Neural cell (in vitro differentiated cells): ENCODE data around the gene PEA15. TPM values are rescaled to one million over a fixed set of nuclear protein-coding genes. Genes with fewer than 3 reads are reported as not detected.

Experiments used
- H2AFZ ChIP-seq: fragments of 200-600, 300-800 bp; sonication (generic), shearing (Covaris generic); 2 replicates; pipeline ENCODE4 v1.6.0; 2014; ENCODE audit warnings: low read depth, mild to moderate bottlenecking, antibody characterized with exemption, low read length, moderate library complexity
- H3F3A ChIP-seq: fragments of 200-600 bp; shearing (Covaris generic); 2 replicates; pipeline ENCODE4 v1.6.1; 2016; ENCODE audit warnings: mild to moderate bottlenecking, moderate library complexity, mixed read lengths, antibody characterized with exemption, low read length; ENCODE audit not compliant: insufficient read depth, poor library complexity, severe bottlenecking
- H3K27ac ChIP-seq: fragments of 200-600, 300-800 bp; sonication (generic), shearing (Covaris generic); 2 replicates; pipeline ENCODE4 v1.5.1; 2014; ENCODE audit warnings: mild to moderate bottlenecking, low read length, moderate library complexity
- H3K27me3 ChIP-seq: fragments of 300-800, 200-600 bp; sonication (generic), shearing (Covaris generic); 2 replicates; pipeline ENCODE4 v1.6.0; 2014; ENCODE audit warnings: mild to moderate bottlenecking, low read depth, low read length, moderate library complexity; ENCODE audit not compliant: insufficient read depth
- H3K36me3 ChIP-seq: fragments of 300-800, 200-600 bp; sonication (generic), shearing (Covaris generic); 2 replicates; pipeline ENCODE4 v1.5.1; 2014; ENCODE audit warnings: mild to moderate bottlenecking, antibody characterized with exemption, low read length, moderate library complexity; ENCODE audit not compliant: insufficient read depth
- H3K4me2 ChIP-seq: fragments of 300-800, 200-600 bp; sonication (generic), shearing (Covaris generic); 2 replicates; pipeline ENCODE4 v1.6.0; 2014; ENCODE audit warnings: mild to moderate bottlenecking, low read length
- H3K4me3 ChIP-seq: fragments of 300-800, 200-600 bp; sonication (generic), shearing (Covaris generic); 2 replicates; pipeline ENCODE4 v1.5.1; 2014; ENCODE audit warnings: mild to moderate bottlenecking, low read length, moderate library complexity
- H3K79me2 ChIP-seq: fragments of 200-600 bp; shearing (Covaris generic); replicated peaks from 2 replicates; pipeline ENCODE4 v1.6.0; 2014; ENCODE audit warnings: mild to moderate bottlenecking, low read length, moderate library complexity; ENCODE audit not compliant: insufficient read depth
- H3K9ac ChIP-seq: fragments of 300-800, 200-600 bp; sonication (generic), shearing (Covaris generic); 2 replicates; pipeline ENCODE4 v1.6.1; 2016; ENCODE audit warnings: mild to moderate bottlenecking, low read length, mixed read lengths
- H3K9me2 ChIP-seq: fragments of 200-600 bp; shearing (Covaris generic); 2 replicates; pipeline ENCODE4 v1.6.1; 2016; ENCODE audit warnings: mild to moderate bottlenecking, low read length, mixed read lengths; ENCODE audit not compliant: insufficient read depth
- H3K9me3 ChIP-seq: fragments of 200-600, 300-800 bp; sonication (generic), shearing (Covaris generic); 2 replicates; pipeline ENCODE4 v1.6.1; 2016; ENCODE audit warnings: mild to moderate bottlenecking, mixed run types, low read length, moderate library complexity, mixed read lengths
- H4K20me1 ChIP-seq: fragments of 200-600 bp; shearing (Covaris generic); 2 replicates; pipeline ENCODE4 v1.6.1; 2016; ENCODE audit warnings: mild to moderate bottlenecking, mixed run types; ENCODE audit not compliant: insufficient read depth
- CTCF ChIP-seq: fragments of 450-650 bp; IDR thresholded peaks from 2 replicates; pipeline ENCODE4 v1.5.1; 2014; ENCODE audit warnings: antibody characterized with exemption, mild to moderate bottlenecking, moderate library complexity; ENCODE audit not compliant: poor library complexity, severe bottlenecking
- EP300 ChIP-seq: fragments of 450-650 bp; conservative IDR thresholded peaks from 2 replicates; pipeline ENCODE4 v1.6.1; 2014; ENCODE audit warnings: antibody characterized with exemption, mild to moderate bottlenecking, moderate library complexity; ENCODE audit not compliant: poor library complexity, severe bottlenecking
- EZH2 ChIP-seq: fragments of 200-600, 300-800 bp; shearing (Covaris generic), sonication (generic); IDR thresholded peaks from 2 replicates; pipeline ENCODE4 v1.6.1; 2014; ENCODE audit warnings: antibody characterized with exemption, low read length, borderline replicate concordance, mild to moderate bottlenecking; ENCODE audit not compliant: insufficient read depth, poor library complexity, severe bottlenecking
- MXI1 ChIP-seq: fragments of 450-650 bp; conservative IDR thresholded peaks from 2 replicates; pipeline ENCODE4 v1.6.1; 2014; ENCODE audit warnings: antibody characterized with exemption, mild to moderate bottlenecking; ENCODE audit not compliant: poor library complexity, severe bottlenecking
- POLR2AphosphoS5 ChIP-seq: IDR thresholded peaks from 2 replicates; pipeline ENCODE4 v1.6.1; 2012
- RAD21 ChIP-seq: fragments of 450-650 bp; conservative IDR thresholded peaks from 2 replicates; pipeline ENCODE4 v1.6.1; 2014; ENCODE audit warnings: antibody characterized with exemption, mild to moderate bottlenecking, moderate library complexity
- REST ChIP-seq: IDR thresholded peaks from 2 replicates; pipeline ENCODE4 v1.6.1; 2012; ENCODE audit warnings: borderline replicate concordance
- SMC3 ChIP-seq: fragments of 450-650 bp; conservative IDR thresholded peaks from 2 replicates; pipeline ENCODE4 v1.6.1; 2014; ENCODE audit warnings: antibody characterized with exemption, mild to moderate bottlenecking, moderate library complexity; ENCODE audit not compliant: poor library complexity
- TAF1 ChIP-seq: IDR thresholded peaks from 2 replicates; pipeline ENCODE4 v1.6.1; 2012; ENCODE audit warnings: low read depth
- polyA plus RNA-seq: library from polyadenylated mRNA; depleted of rRNA; stranded (reverse); fragments of >200 nt; gene quantifications from 2 replicates; pipeline ENCODE4 v1.2.3, GENCODE V29; 2014

The PEA15 gene
- polyA plus RNA-seq, 1 donor from 2014 or later: 46.4 TPM

DNA sequence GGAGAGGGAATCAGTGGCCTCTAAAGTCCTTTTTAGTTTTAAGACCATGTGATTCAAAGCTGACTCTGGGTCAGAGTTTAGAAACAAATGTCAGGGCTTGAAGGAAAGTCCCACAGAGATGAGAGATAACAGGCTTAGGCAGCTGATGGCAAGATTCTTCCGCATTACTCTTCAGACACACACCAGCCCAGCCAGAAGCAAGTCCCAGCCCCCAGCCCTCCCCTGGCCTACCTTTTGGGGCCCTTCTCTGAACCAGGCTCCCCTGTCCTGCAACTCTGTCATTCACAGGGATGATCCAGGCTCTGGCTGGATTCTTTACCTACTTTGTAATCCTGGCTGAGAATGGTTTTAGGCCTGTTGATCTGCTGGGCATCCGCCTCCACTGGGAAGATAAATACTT lies 28.0 kb upstream of the PEA15 start:
- no peaks in the 10 kb centered on the region for H4K20me1 ChIP-seq
- H3K4me2 ChIP-seq: no peak overlapping the region
- TF ChIP-seq SMC3 (no peak), TAF1 (no peak), MXI1 (no peak), POLR2AphosphoS5 (no peak), RAD21 (no peak)
- H2AFZ ChIP-seq: no peak overlapping the region
- no peak overlapping the region for H3K27ac ChIP-seq
- no peaks in the 10 kb centered on the region for H3K36me3 ChIP-seq
- no peaks in the 10 kb centered on the region for H3F3A ChIP-seq
- no peaks in the 10 kb centered on the region for H3K9me3 ChIP-seq
- H3K9ac ChIP-seq: no peak overlapping the region
- H3K79me2 ChIP-seq: no peaks in the 10 kb centered on the region
- H3K9me2 ChIP-seq: no peaks in the 10 kb centered on the region
- H3K4me3 ChIP-seq: no peak overlapping the region
- H3K27me3 ChIP-seq: no peaks in the 10 kb centered on the region

DNA sequence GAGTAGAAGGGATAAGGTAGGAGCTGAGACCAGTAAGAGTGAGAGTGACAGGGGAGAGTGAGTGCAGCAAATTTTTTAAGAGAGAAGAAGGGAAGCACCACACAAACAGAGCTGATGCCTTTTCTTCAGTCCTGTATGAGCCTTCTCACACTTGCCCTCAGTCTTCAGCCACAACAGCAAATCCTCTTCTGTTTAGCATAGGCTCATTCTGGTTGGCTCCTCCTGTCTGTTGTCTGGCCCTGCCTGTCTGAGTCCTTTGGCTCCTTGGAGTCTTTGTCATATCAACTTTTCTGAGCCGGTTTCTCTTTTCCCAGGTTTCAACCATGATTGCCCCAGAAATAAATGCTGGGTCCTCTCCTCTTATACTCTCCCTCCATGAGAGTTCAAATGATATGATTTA lies 27.5 kb upstream of the PEA15 start:
- Histone ChIP-seq H3K9me2 (no peaks in the 10 kb centered on the region), H3K9me3 (no peaks in the 10 kb centered on the region), H3K4me3 (no peak overlapping the region), H3K4me2 (no peak overlapping the region), H3K36me3 (no peaks in the 10 kb centered on the region), H3K27me3 (no peaks in the 10 kb centered on the region), H3F3A (no peaks in the 10 kb centered on the region), H3K79me2 (no peaks in the 10 kb centered on the region), H3K9ac (no peak overlapping the region), H3K27ac (no peak overlapping the region), H4K20me1 (no peaks in the 10 kb centered on the region), H2AFZ (no peak overlapping the region)
- no peak for TF ChIP-seq CTCF
- no peak for TF ChIP-seq MXI1
- TF ChIP-seq REST: no peak
- TF ChIP-seq EP300: no peak
- no peak for TF ChIP-seq EZH2
- TF ChIP-seq RAD21: no peak

GRCh38 chr1:160178731-160179130 lies 26.5 kb upstream of the PEA15 start:
- H3K27me3 ChIP-seq: no peaks in the 10 kb centered on the region
- no peak overlapping the region for H2AFZ ChIP-seq
- H3K36me3 ChIP-seq: no peaks in the 10 kb centered on the region
- H4K20me1 ChIP-seq: no peaks in the 10 kb centered on the region
- H3K9me2 ChIP-seq: no peaks in the 10 kb centered on the region
- H3K4me2 ChIP-seq: no peak overlapping the region
- no peak overlapping the region for H3K4me3 ChIP-seq
- H3K79me2 ChIP-seq: no peaks in the 10 kb centered on the region
- no peak overlapping the region for H3K27ac ChIP-seq
- H3F3A ChIP-seq: no peaks in the 10 kb centered on the region
- TF ChIP-seq SMC3 (no peak), RAD21 (no peak), EP300 (no peak), CTCF (no peak), POLR2AphosphoS5 (no peak), EZH2 (no peak)
- no peak overlapping the region for H3K9ac ChIP-seq
- H3K9me3 ChIP-seq: no peaks in the 10 kb centered on the region
